HepG2 (cell line): ENCODE measurements around the gene FOXR1. TPM values are rescaled to one million over a fixed set of nuclear protein-coding genes. Genes with fewer than 3 reads are reported as not detected.

Source experiments
- ATAC-seq: fragments of 200-7000 bp; cut with Tn5 transposase; 3 replicates; pipeline ENCODE4 v1.9.1; 2020; ENCODE audit warnings: mild to moderate bottlenecking, moderate library complexity
- Bru-seq: library from RNA; stranded (reverse); fragments of 400-500 nt; gene quantifications from one replicate; lab custom pipeline; 2021; lab: Mats Ljungman, UMichigan
- BruChase-seq, 2 experiments: library from RNA; stranded (reverse); fragments of 400-500 nt; gene quantifications; one replicate each; lab custom pipeline; 2021; lab: Mats Ljungman, UMichigan
- BruUV-seq: library from RNA; stranded (reverse); fragments of 400-500 nt; replicated peaks from 2 replicates; lab custom pipeline; 2021; lab: Mats Ljungman, UMichigan
- CTCF ChIA-PET: fragments of 300-600 bp; formaldehyde crosslinking; extraction: SDS; loops from one replicate; lab custom pipeline; 2021; ENCODE audit warnings: low total read pairs, inconsistent platforms, low intra/inter-chr PET ratio; lab: Yijun Ruan, JAX
- POLR2A ChIA-PET: fragments of 350-600 bp; sonication (Branson Sonifier 250); formaldehyde crosslinking; loops from one replicate; lab custom pipeline; 2020; ENCODE audit warnings: antibody characterized with exemption, inconsistent platforms; lab: Yijun Ruan, JAX
- DNase-seq: peaks from one replicate; pipeline ENCODE4 v3.0.0-alpha.2; 2015; ENCODE audit warnings: low spot score
- FAIRE-seq: peaks from 3 replicates; lab custom pipeline; 2011; peaks lifted over from hg19 to GRCh38; lab: Jason Lieb, UNC
- H2AFZ ChIP-seq: one replicate; pipeline ENCODE4 v1.6.1; 2011; ENCODE audit warnings: low read length, inconsistent platforms
- H3K27ac ChIP-seq: fragments of 300-600 bp; 3 replicates; pipeline ENCODE4 v1.8.0; 2011; ENCODE audit warnings: mixed run types, mild to moderate bottlenecking, mixed read lengths, low read length, inconsistent platforms; ENCODE audit not compliant: insufficient read depth; ENCODE audit errors: extremely low read length
- H3K27me3 ChIP-seq, 2 experiments: fragments of 200-600 bp in 1 of 2; 2 replicates in 1 of 2; 3 replicates in 1 of 2; pipeline versions ENCODE4 v1.6.0 to v1.8.0; 2011; ENCODE audit warnings: low read length in 2 of 2, mild to moderate bottlenecking in 2 of 2, moderate library complexity in 2 of 2, inconsistent platforms in 1 of 2; ENCODE audit not compliant: insufficient read depth in 2 of 2, control insufficient read depth in 1 of 2
- H3K36me3 ChIP-seq, 2 experiments: fragments of 200-600 bp in 1 of 2; replicated peaks in 1 of 2; 2 replicates in 1 of 2; 3 replicates in 1 of 2; pipeline versions ENCODE4 v1.5.1 to v1.8.0; 2011; ENCODE audit warnings: low read length in 2 of 2, inconsistent platforms in 1 of 2; ENCODE audit not compliant: insufficient read depth in 2 of 2, control insufficient read depth in 1 of 2
- H3K4me1 ChIP-seq: 2 replicates; pipeline ENCODE4 v1.5.1; 2012; ENCODE audit warnings: low read length, inconsistent platforms; ENCODE audit not compliant: insufficient read depth
- H3K4me2 ChIP-seq: 2 replicates; pipeline ENCODE4 v1.6.0; 2011; ENCODE audit warnings: low read depth, low read length, inconsistent platforms
- H3K4me3 ChIP-seq, 3 experiments: fragments of 200-600 bp in 1 of 3; sonication (generic), shearing (Covaris generic) in 1 of 3; replicated peaks in 1 of 3; 2 replicates each; pipeline ENCODE4 v1.5.1; 2011 to 2016; ENCODE audit warnings: low read length in 3 of 3, inconsistent platforms in 2 of 3, low read depth in 2 of 3, mild to moderate bottlenecking in 2 of 3, control low read depth in 1 of 3, mixed read lengths in 1 of 3; ENCODE audit not compliant: insufficient read depth in 1 of 3
- H3K79me2 ChIP-seq: one replicate; pipeline ENCODE4 v1.6.1; 2011; ENCODE audit warnings: low read length, inconsistent platforms; ENCODE audit not compliant: insufficient read depth
- H3K9ac ChIP-seq: 2 replicates; pipeline ENCODE4 v1.6.0; 2011; ENCODE audit warnings: mild to moderate bottlenecking, low read depth, low read length, inconsistent platforms; ENCODE audit not compliant: insufficient read depth
- H3K9me3 ChIP-seq: 2 replicates; pipeline ENCODE4 v1.5.1; 2012; ENCODE audit warnings: mild to moderate bottlenecking, low read length
- H4K20me1 ChIP-seq: 2 replicates; pipeline ENCODE4 v1.6.0; 2011; ENCODE audit warnings: inconsistent platforms, mild to moderate bottlenecking, low read length, moderate library complexity; ENCODE audit not compliant: insufficient read depth
- HIVEP1 ChIP-seq: sonication (generic); formaldehyde crosslinking; IDR thresholded peaks from 2 replicates; pipeline ENCODE4 v1.4.0; 2020; ENCODE audit warnings: mild to moderate bottlenecking, missing genetic modification reagents
- SMARCE1 ChIP-seq: fragments of 450-650 bp; IDR thresholded peaks from 2 replicates; pipeline ENCODE4 v1.6.1; 2017; ENCODE audit warnings: borderline replicate concordance
- TCF7L2 ChIP-seq: IDR thresholded peaks from 2 replicates; pipeline ENCODE4 v1.6.1; 2011; ENCODE audit warnings: mild to moderate bottlenecking, low read depth, low read length, moderate library complexity
- ZNF12 ChIP-seq: sonication (generic); formaldehyde crosslinking; IDR thresholded peaks from 2 replicates; pipeline ENCODE4 v1.5.0; 2020; ENCODE audit warnings: missing genetic modification reagents
- ZNF746 ChIP-seq: sonication (generic); formaldehyde crosslinking; IDR thresholded peaks from 2 replicates; pipeline ENCODE4 v1.8.0; 2022; ENCODE audit warnings: mild to moderate bottlenecking, missing genetic modification reagents
- WGBS: methylation state at CpG from one replicate; pipeline ENCODE4 v1.1.6; 2017; ENCODE audit warnings: low lambda C conversion rate; 5-methylcytosine and 5-hydroxymethylcytosine counted together
- in situ Hi-C: cut with HindIII; loops from 2 replicates; pipeline ENCODE4 v1.10.0; 2017; ENCODE audit warnings: low pct_unique_long_range_greater_than_20kb; ENCODE audit not compliant: extremely low pct_ligation_motif_present
- intact Hi-C: fragments of 100-400 bp; cut with micrococcal nuclease; formaldehyde crosslinking; loops from one replicate; pipeline ENCODE4 v1.10.0; 2022; ENCODE audit not compliant: unreplicated experiment
- long read RNA-seq, 2 experiments: library from RNA in 1 of 2; library from polyadenylated mRNA in 1 of 2; stranded (forward) in 1 of 2; unstranded in 1 of 2; transcript quantifications; one replicate each; pipeline ENCODE4 v2.0.0, GENCODE V29; 2019 to 2022
- polyA minus RNA-seq, 3 experiments: library from RNA; depleted of rRNA, polyadenylated mRNA; stranded (reverse); fragments of >200 nt; gene quantifications; 2 replicates each; pipeline ENCODE4 v1.2.3, GENCODE V29; 2011; ENCODE audit warnings: low replicate concordance in 1 of 3
- polyA plus RNA-seq, 8 experiments: library from polyadenylated mRNA; depleted of rRNA in 3 of 8; stranded (reverse) in 7 of 8; unstranded in 1 of 8; fragments of >200 nt; fragmentation: Illumina TruSeq in 4 of 8; extraction: Trizol in 4 of 8; gene quantifications; 2 replicates each; pipeline versions ENCODE4 v1.2.1 to v1.2.3, GENCODE V29; 2011 to 2016; ENCODE audit warnings: low read depth in 4 of 8, missing spikeins in 1 of 8, mixed read lengths in 1 of 8; ENCODE audit not compliant: insufficient read depth in 1 of 8
- total RNA-seq, 5 experiments: library from RNA; depleted of rRNA; stranded (reverse); fragments of >200 nt; fragmentation: Illumina TruSeq; extraction: Trizol; gene quantifications; 2 replicates each; pipeline ENCODE4 v1.2.3, GENCODE V29; 2016; ENCODE audit warnings: low read depth in 1 of 5
- TF ChIP-seq, protein P1 (sequence below): sonication (generic); formaldehyde crosslinking; IDR thresholded peaks from 2 replicates; pipeline ENCODE4 v1.4.0; 2020; ENCODE audit warnings: mild to moderate bottlenecking, missing genetic modification reagents
- TF ChIP-seq, protein P2 (sequence below): sonication (generic); formaldehyde crosslinking; IDR thresholded peaks from 2 replicates; pipeline ENCODE4 v1.5.0; 2020; ENCODE audit warnings: missing genetic modification reagents
- TF ChIP-seq, protein P3 (sequence below): sonication (generic); formaldehyde crosslinking; IDR thresholded peaks from 2 replicates; pipeline ENCODE4 v1.4.0; 2020; ENCODE audit warnings: mild to moderate bottlenecking, missing genetic modification reagents
- TF ChIP-seq, protein P4 (sequence below): IDR thresholded peaks from 2 replicates; pipeline ENCODE4 v1.6.1; 2016; ENCODE audit warnings: missing genetic modification reagents, missing compliant biosample characterization

FOXR1 gene, protein sequence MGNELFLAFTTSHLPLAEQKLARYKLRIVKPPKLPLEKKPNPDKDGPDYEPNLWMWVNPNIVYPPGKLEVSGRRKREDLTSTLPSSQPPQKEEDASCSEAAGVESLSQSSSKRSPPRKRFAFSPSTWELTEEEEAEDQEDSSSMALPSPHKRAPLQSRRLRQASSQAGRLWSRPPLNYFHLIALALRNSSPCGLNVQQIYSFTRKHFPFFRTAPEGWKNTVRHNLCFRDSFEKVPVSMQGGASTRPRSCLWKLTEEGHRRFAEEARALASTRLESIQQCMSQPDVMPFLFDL
- total RNA-seq (2016; rRNA removed; fragmentation: Illumina TruSeq; extraction: Trizol): not detected in 2 replicates
- not detected in 2 replicates for total RNA-seq (2016; cell fraction: cytosol; rRNA removed; fragmentation: Illumina TruSeq; extraction: Trizol; ENCODE audit: low read depth)
- not detected in 2 replicates for total RNA-seq (2016; cell fraction: insoluble cytoplasmic fraction; rRNA removed; fragmentation: Illumina TruSeq; extraction: Trizol)
- total RNA-seq (2016; cell fraction: membrane; rRNA removed; fragmentation: Illumina TruSeq; extraction: Trizol): not detected in 2 replicates
- total RNA-seq (2016; cell fraction: nucleus; rRNA removed; fragmentation: Illumina TruSeq; extraction: Trizol): not detected in 2 replicates
- polyA plus RNA-seq (2011; rRNA removed): not detected in 2 replicates
- polyA plus RNA-seq (2011; cell fraction: cytosol; rRNA removed): not detected in 2 replicates
- polyA plus RNA-seq (2011; cell fraction: nucleus; rRNA removed): not detected in 2 replicates
- polyA plus RNA-seq (2012): not detected in 2 replicates
- not detected in 2 replicates for polyA plus RNA-seq (2016; cell fraction: cytosol; fragmentation: Illumina TruSeq; extraction: Trizol; ENCODE audit: low read depth)
- not detected in 2 replicates for polyA plus RNA-seq (2016; cell fraction: insoluble cytoplasmic fraction; fragmentation: Illumina TruSeq; extraction: Trizol; ENCODE audit: low read depth)
- polyA plus RNA-seq (2016; cell fraction: membrane; fragmentation: Illumina TruSeq; extraction: Trizol; ENCODE audit: low read depth): not detected in 2 replicates
- polyA plus RNA-seq (2016; cell fraction: nucleus; fragmentation: Illumina TruSeq; extraction: Trizol; ENCODE audit: insufficient read depth, low read depth): not detected in 2 replicates
- polyA minus RNA-seq (2011; rRNA and poly(A)+ RNA removed; ENCODE audit: low replicate concordance): not detected in 2 replicates
- polyA minus RNA-seq (2011; cell fraction: cytosol; rRNA and poly(A)+ RNA removed): not detected in 2 replicates
- not detected in 2 replicates for polyA minus RNA-seq (2011; cell fraction: nucleus; rRNA and poly(A)+ RNA removed)
- Bru-seq, nascent RNA: not detected
- BruChase-seq, experiment 1, labeled RNA remaining after a 6-hour chase: percentile 13 among the genes with signal in this experiment
- BruChase-seq, experiment 2, labeled RNA remaining after a 2-hour chase: not detected
- long read RNA-seq, experiment 1: 0 reads
- long read RNA-seq, experiment 2: 0 reads

DNA sequence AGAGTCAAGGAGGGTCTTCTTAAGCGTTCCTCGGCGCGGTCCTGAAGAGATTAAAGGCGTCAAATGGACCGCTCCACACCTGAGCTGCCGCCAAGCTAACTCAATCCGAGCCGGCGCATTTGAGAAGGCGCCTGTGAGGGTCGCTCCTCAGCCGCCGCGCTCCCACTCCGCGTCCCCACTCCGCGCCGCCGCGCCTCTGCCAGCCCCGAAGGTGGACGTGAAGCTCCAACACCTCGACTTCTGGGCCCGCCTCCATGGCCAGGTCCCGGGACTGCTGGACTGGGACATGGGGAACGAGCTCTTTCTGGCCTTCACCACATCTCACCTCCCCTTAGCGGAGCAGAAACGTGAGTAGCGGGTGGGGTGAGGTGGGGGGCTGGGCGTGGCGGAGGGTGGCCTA is at the start of gene FOXR1:
Gene FOXR1, plus strand, starts transcription at position 116 of the 400 bp plus-strand sequence. Its CDS starts 171 bp downstream, at position 287.
- DNase-seq (no peak), ATAC-seq (no peak), FAIRE-seq (no peak)
- Histone ChIP-seq H3K4me3 (no peak within 1 kb of the TSS), H3K4me1 (no peaks in the 10 kb centered on the region), H3K27ac (no peak within 1 kb of the TSS), H2AFZ (no peak within 1 kb of the TSS), H3K9me3 (no peaks in the 10 kb centered on the region), H3K9ac (no peak within 1 kb of the TSS), H3K79me2 (no peaks in the 10 kb centered on the region), H3K36me3 (no peaks in the 10 kb centered on the region), H4K20me1 (no peaks in the 10 kb centered on the region), H3K27me3 (no peaks in the 10 kb centered on the region; a peak in 1 of 5 replicates), H3K4me2 (no peak within 1 kb of the TSS)
- POLR2A ChIA-PET: no interaction called here
- 89% methylated on average over 28 of the region's 33 CpGs for WGBS
- in situ Hi-C loops (no loop called here), intact Hi-C loops (no loop called here)
- BruUV-seq: no TSS peak
- CTCF ChIA-PET: no interaction called here
- TF ChIP-seq ZNF12 (CRISPR knock-in tag) (no peak), ZNF746 (CRISPR knock-in tag) (no peak), TCF7L2 (no peak), SMARCE1 (no peak), HIVEP1 (CRISPR knock-in tag) (no peak)
- TF ChIP-seq, protein P1, sequence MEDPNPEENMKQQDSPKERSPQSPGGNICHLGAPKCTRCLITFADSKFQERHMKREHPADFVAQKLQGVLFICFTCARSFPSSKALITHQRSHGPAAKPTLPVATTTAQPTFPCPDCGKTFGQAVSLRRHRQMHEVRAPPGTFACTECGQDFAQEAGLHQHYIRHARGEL (CRISPR knock-in tag): no peak
- TF ChIP-seq, protein P2, sequence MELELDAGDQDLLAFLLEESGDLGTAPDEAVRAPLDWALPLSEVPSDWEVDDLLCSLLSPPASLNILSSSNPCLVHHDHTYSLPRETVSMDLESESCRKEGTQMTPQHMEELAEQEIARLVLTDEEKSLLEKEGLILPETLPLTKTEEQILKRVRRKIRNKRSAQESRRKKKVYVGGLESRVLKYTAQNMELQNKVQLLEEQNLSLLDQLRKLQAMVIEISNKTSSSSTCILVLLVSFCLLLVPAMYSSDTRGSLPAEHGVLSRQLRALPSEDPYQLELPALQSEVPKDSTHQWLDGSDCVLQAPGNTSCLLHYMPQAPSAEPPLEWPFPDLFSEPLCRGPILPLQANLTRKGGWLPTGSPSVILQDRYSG (CRISPR knock-in tag): no peak
- TF ChIP-seq, protein P3, sequence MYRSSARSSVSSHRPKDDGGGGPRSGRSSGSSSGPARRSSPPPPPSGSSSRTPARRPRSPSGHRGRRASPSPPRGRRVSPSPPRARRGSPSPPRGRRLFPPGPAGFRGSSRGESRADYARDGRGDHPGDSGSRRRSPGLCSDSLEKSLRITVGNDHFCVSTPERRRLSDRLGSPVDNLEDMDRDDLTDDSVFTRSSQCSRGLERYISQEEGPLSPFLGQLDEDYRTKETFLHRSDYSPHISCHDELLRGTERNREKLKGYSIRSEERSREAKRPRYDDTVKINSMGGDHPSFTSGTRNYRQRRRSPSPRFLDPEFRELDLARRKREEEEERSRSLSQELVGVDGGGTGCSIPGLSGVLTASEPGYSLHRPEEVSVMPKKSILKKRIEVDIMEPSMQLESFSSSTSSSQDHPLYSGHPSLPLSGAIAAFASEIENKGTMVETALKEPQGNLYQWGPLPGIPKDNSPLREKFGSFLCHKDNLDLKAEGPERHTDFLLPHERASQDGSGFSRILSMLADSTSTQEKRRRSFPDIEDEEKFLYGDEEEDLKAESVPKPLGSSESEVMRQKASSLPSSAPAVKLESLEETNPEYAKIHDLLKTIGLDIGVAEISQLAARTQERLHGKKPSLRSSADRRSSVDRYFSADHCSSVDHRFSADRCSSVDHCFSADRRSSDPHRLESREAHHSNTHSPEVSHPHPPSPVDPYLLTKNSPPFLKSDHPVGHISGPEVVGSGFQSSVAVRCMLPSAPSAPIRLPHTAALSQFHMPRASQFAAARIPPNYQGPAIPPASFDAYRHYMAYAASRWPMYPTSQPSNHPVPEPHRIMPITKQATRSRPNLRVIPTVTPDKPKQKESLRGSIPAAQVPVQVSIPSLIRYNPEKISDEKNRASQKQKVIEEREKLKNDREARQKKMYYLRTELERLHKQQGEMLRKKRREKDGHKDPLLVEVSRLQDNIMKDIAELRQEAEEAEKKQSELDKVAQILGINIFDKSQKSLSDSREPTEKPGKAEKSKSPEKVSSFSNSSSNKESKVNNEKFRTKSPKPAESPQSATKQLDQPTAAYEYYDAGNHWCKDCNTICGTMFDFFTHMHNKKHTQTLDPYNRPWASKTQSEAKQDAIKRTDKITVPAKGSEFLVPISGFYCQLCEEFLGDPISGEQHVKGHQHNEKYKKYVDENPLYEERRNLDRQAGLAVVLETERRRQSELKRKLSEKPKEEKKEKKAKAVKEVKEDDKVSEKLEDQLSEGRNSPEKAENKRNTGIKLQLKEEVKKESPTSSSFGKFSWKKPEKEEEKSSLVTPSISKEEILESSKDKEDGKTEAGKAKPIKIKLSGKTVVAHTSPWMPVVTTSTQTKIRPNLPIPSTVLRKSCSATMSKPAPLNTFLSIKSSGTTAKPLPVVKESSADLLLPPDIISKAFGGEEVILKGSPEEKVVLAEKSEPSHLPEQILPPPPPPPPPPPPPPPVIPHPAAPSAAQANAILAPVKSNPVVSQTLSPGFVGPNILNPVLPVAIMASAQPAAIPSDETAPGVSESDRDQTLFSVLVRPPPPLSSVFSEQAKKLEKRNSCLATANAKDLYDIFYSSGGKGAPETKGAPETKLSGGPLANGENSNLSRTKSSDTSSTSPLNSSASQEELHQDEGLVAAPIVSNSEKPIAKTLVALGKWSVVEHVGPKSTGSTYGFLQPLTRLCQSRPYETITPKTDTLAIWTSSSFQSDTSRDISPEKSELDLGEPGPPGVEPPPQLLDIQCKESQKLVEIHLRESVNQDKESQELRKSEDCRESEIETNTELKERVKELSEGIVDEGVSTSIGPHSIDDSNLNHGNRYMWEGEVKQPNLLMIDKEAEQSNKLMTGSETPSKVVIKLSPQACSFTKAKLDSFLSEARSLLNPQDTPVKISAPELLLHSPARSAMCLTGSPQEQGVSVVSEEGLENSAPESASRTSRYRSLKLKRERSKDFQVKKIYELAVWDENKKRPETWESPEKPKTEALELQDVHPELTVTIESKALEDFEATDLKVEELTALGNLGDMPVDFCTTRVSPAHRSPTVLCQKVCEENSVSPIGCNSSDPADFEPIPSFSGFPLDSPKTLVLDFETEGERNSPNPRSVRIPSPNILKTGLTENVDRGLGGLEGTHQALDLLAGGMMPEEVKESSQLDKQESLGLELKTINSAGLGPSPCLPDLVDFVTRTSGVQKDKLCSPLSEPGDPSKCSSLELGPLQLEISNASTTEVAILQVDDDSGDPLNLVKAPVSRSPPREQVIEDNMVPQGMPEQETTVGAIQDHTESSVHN (CRISPR knock-in tag): no peak
- TF ChIP-seq, protein P4, sequence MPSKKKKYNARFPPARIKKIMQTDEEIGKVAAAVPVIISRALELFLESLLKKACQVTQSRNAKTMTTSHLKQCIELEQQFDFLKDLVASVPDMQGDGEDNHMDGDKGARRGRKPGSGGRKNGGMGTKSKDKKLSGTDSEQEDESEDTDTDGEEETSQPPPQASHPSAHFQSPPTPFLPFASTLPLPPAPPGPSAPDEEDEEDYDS: no peak
